ENCODE results near the gene TSPEAR.

TSPEAR gene

GRCh38 chr21:44692798-44693512 lies 18.4 kb downstream of the TSPEAR start:
- TF ChIP-seq FOXP2 (optimal IDR thresholded peaks at IDR 0.05; ENCODE audit: borderline replicate concordance, extremely low read depth, extremely low read length, insufficient read depth) (no peak), TAF1 (IDR thresholded peaks at IDR 0.05; ENCODE audit: borderline replicate concordance, insufficient read depth, low read length) (no peak), POLR2AphosphoS5 (IDR thresholded peaks at IDR 0.05; ENCODE audit: low read depth, low read length) (no peak), SIN3A (IDR thresholded peaks at IDR 0.05; ENCODE audit: borderline replicate concordance, insufficient read depth, low read length) (no peak)
- TF ChIP-seq, protein P1, sequence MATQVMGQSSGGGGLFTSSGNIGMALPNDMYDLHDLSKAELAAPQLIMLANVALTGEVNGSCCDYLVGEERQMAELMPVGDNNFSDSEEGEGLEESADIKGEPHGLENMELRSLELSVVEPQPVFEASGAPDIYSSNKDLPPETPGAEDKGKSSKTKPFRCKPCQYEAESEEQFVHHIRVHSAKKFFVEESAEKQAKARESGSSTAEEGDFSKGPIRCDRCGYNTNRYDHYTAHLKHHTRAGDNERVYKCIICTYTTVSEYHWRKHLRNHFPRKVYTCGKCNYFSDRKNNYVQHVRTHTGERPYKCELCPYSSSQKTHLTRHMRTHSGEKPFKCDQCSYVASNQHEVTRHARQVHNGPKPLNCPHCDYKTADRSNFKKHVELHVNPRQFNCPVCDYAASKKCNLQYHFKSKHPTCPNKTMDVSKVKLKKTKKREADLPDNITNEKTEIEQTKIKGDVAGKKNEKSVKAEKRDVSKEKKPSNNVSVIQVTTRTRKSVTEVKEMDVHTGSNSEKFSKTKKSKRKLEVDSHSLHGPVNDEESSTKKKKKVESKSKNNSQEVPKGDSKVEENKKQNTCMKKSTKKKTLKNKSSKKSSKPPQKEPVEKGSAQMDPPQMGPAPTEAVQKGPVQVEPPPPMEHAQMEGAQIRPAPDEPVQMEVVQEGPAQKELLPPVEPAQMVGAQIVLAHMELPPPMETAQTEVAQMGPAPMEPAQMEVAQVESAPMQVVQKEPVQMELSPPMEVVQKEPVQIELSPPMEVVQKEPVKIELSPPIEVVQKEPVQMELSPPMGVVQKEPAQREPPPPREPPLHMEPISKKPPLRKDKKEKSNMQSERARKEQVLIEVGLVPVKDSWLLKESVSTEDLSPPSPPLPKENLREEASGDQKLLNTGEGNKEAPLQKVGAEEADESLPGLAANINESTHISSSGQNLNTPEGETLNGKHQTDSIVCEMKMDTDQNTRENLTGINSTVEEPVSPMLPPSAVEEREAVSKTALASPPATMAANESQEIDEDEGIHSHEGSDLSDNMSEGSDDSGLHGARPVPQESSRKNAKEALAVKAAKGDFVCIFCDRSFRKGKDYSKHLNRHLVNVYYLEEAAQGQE (IDR thresholded peaks at IDR 0.05; ENCODE audit: insufficient read depth in 1 of 2, low read depth in 2 of 2, low read length in 2 of 2), result no peak

GRCh38 chr21:44691686-44692085 lies 19.7 kb downstream of the TSPEAR start:
- no peak for TF ChIP-seq FOXP2 (optimal IDR thresholded peaks at IDR 0.05; ENCODE audit: borderline replicate concordance, extremely low read depth, extremely low read length, insufficient read depth)
- TF ChIP-seq TAF1 (IDR thresholded peaks at IDR 0.05; ENCODE audit: borderline replicate concordance, insufficient read depth, low read length), result no peak
- no peak for TF ChIP-seq POLR2AphosphoS5 (IDR thresholded peaks at IDR 0.05; ENCODE audit: low read depth, low read length)

DNA sequence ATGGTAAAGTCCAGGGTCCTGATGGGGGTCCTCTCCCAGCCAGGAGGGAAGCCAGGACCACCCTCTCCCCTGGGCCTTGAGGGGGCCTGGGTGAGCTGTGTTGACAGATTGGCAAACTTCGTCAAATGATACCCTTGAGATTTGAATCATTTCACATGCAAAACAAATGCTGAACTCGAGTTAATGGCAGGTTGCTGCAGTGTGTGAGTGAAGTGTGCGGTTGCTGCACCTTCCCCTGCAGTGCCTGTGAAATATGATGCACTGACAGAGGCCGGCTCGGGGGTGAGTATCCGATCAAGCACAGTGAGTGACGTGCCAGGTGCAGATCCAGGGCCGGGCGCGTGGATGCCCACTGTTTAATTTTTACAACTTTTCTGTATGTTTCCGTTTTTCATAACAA lies 23.7 kb downstream of the TSPEAR start:
- no peak for TF ChIP-seq TAF1 (IDR thresholded peaks at IDR 0.05; ENCODE audit: borderline replicate concordance, insufficient read depth, low read length)
- TF ChIP-seq POLR2AphosphoS5 (IDR thresholded peaks at IDR 0.05; ENCODE audit: low read depth, low read length), result no peak
- no peak for TF ChIP-seq SIN3A (IDR thresholded peaks at IDR 0.05; ENCODE audit: borderline replicate concordance, insufficient read depth, low read length)
- TF ChIP-seq FOXP2 (optimal IDR thresholded peaks at IDR 0.05; ENCODE audit: borderline replicate concordance, extremely low read depth, extremely low read length, insufficient read depth), result no peak
- TF ChIP-seq, protein P1 (IDR thresholded peaks at IDR 0.05; ENCODE audit: insufficient read depth in 1 of 2, low read depth in 2 of 2, low read length in 2 of 2), result no peak

GRCh38 chr21:44686843-44687561 lies 24.4 kb downstream of the TSPEAR start:
- TF ChIP-seq, protein P1 (IDR thresholded peaks at IDR 0.05; ENCODE audit: insufficient read depth in 1 of 2, low read depth in 2 of 2, low read length in 2 of 2), result no peak
- TF ChIP-seq FOXP2 (optimal IDR thresholded peaks at IDR 0.05; ENCODE audit: borderline replicate concordance, extremely low read depth, extremely low read length, insufficient read depth), result no peak
- no peak for TF ChIP-seq SIN3A (IDR thresholded peaks at IDR 0.05; ENCODE audit: borderline replicate concordance, insufficient read depth, low read length)
- no peak for TF ChIP-seq POLR2AphosphoS5 (IDR thresholded peaks at IDR 0.05; ENCODE audit: low read depth, low read length)
- no peak for TF ChIP-seq TAF1 (IDR thresholded peaks at IDR 0.05; ENCODE audit: borderline replicate concordance, insufficient read depth, low read length)

GRCh38 chr21:44686000-44686781 lies 25.2 kb downstream of the TSPEAR start:
- TF ChIP-seq FOXP2 (optimal IDR thresholded peaks at IDR 0.05; ENCODE audit: borderline replicate concordance, extremely low read depth, extremely low read length, insufficient read depth), result no peak
- no peak for TF ChIP-seq POLR2AphosphoS5 (IDR thresholded peaks at IDR 0.05; ENCODE audit: low read depth, low read length)

Measured in PFSK-1 (cell line).